Measurements from ENCODE around the gene PAXIP1.

PAXIP1 gene

GRCh38 chr7:155020996-155021395, 18.1 kb upstream of the PAXIP1 start:
- H3K4me3 ChIP-seq (IDR thresholded peaks at IDR 0.05; ENCODE audit: insufficient read depth, low read depth, low read length) = no peak overlapping the region
- H4K20me1 ChIP-seq (ENCODE audit: insufficient read depth) = no peaks in the 10 kb centered on the region
- H3K27me3 ChIP-seq (ENCODE audit: insufficient read depth, low read depth) = no peaks in the 10 kb centered on the region
- no peak overlapping the region for H3K9ac ChIP-seq
- no peak for TF ChIP-seq CTCF (conservative IDR thresholded peaks at IDR 0.05; ENCODE audit: low read depth, low read length)
- no peak overlapping the region for H3K27ac ChIP-seq
- H3K4me2 ChIP-seq = no peak overlapping the region
- H3K4me1 ChIP-seq (ENCODE audit: low read depth, poor library complexity, severe bottlenecking) = peaks cover under 1% of the 10 kb centered on the region
- H3K36me3 ChIP-seq (ENCODE audit: insufficient read depth) = no peaks in the 10 kb centered on the region
- H2AFZ ChIP-seq (ENCODE audit: low read depth) = no peak overlapping the region
- H3K79me2 ChIP-seq (ENCODE audit: insufficient read depth, low read depth) = no peaks in the 10 kb centered on the region

- no peaks in the 10 kb centered on the region for H3K36me3 ChIP-seq (ENCODE audit: insufficient read depth)
- H3K4me1 ChIP-seq (ENCODE audit: low read depth, poor library complexity, severe bottlenecking) = no peaks in the 10 kb centered on the region
- no peak overlapping the region for H3K4me2 ChIP-seq
- H3K27ac ChIP-seq = no peak overlapping the region
- H3K79me2 ChIP-seq (ENCODE audit: insufficient read depth, low read depth) = no peaks in the 10 kb centered on the region
- no peak overlapping the region for H3K4me3 ChIP-seq (IDR thresholded peaks at IDR 0.05; ENCODE audit: insufficient read depth, low read depth, low read length)
- no peak overlapping the region for H3K9ac ChIP-seq
- no peaks in the 10 kb centered on the region for H4K20me1 ChIP-seq (ENCODE audit: insufficient read depth)
- TF ChIP-seq CTCF (conservative IDR thresholded peaks at IDR 0.05; ENCODE audit: low read depth, low read length) = no peak
- H3K27me3 ChIP-seq (ENCODE audit: insufficient read depth, low read depth) = no peaks in the 10 kb centered on the region
- H2AFZ ChIP-seq (ENCODE audit: low read depth) = no peak overlapping the region
These were observed 14.9 kb upstream of the PAXIP1 start for GRCh38 chr7:155017834-155018233.

- Histone ChIP-seq H3K79me2 (ENCODE audit: insufficient read depth, low read depth) (no peaks in the 10 kb centered on the region), H3K36me3 (ENCODE audit: insufficient read depth) (no peaks in the 10 kb centered on the region), H3K9ac (no peak overlapping the region), H3K4me1 (ENCODE audit: low read depth, poor library complexity, severe bottlenecking) (no peaks in the 10 kb centered on the region), H3K27ac (no peak overlapping the region), H3K4me2 (no peak overlapping the region), H2AFZ (ENCODE audit: low read depth) (no peak overlapping the region), H3K4me3 (IDR thresholded peaks at IDR 0.05; ENCODE audit: insufficient read depth, low read depth, low read length) (no peak overlapping the region), H3K27me3 (ENCODE audit: insufficient read depth, low read depth) (no peaks in the 10 kb centered on the region), H4K20me1 (ENCODE audit: insufficient read depth) (no peaks in the 10 kb centered on the region)
- no peak for TF ChIP-seq CTCF (conservative IDR thresholded peaks at IDR 0.05; ENCODE audit: low read depth, low read length)
These were observed 8.2 kb upstream of the PAXIP1 start for GRCh38 chr7:155011086-155011485.

GRCh38 chr7:155009570-155010157, 6.7 kb upstream of the PAXIP1 start:
- peaks cover 6% of the 10 kb centered on the region for H3K4me1 ChIP-seq (ENCODE audit: low read depth, poor library complexity, severe bottlenecking)
- no peaks in the 10 kb centered on the region for H3K36me3 ChIP-seq (ENCODE audit: insufficient read depth)
- H3K9ac ChIP-seq = no peak overlapping the region
- TF ChIP-seq CTCF (conservative IDR thresholded peaks at IDR 0.05; ENCODE audit: low read depth, low read length) = peak; percentile 80
- H3K79me2 ChIP-seq (ENCODE audit: insufficient read depth, low read depth) = peaks cover 9% of the 10 kb centered on the region; the same call in 1 of the 2 replicates
- H4K20me1 ChIP-seq (ENCODE audit: insufficient read depth) = no peaks in the 10 kb centered on the region
- no peak overlapping the region for H3K4me2 ChIP-seq
- H3K4me3 ChIP-seq (IDR thresholded peaks at IDR 0.05; ENCODE audit: insufficient read depth, low read depth, low read length) = no peak overlapping the region
- no peak overlapping the region for H3K27ac ChIP-seq
- H2AFZ ChIP-seq (ENCODE audit: low read depth) = no peak overlapping the region
- no peaks in the 10 kb centered on the region for H3K27me3 ChIP-seq (ENCODE audit: insufficient read depth, low read depth)

Measured in KMS-11 (cell line).